ENCODE data around the gene RHBDF1. TPM values are rescaled to one million over a fixed set of nuclear protein-coding genes. Genes with fewer than 3 reads are reported as not detected.

The RHBDF1 gene
- total RNA-seq, 3 donors from 2014 or later (not counting 1 experiment from before 2014, with no cell fraction given) = 0.26 to 1.1 (median 0.78) TPM

DNA sequence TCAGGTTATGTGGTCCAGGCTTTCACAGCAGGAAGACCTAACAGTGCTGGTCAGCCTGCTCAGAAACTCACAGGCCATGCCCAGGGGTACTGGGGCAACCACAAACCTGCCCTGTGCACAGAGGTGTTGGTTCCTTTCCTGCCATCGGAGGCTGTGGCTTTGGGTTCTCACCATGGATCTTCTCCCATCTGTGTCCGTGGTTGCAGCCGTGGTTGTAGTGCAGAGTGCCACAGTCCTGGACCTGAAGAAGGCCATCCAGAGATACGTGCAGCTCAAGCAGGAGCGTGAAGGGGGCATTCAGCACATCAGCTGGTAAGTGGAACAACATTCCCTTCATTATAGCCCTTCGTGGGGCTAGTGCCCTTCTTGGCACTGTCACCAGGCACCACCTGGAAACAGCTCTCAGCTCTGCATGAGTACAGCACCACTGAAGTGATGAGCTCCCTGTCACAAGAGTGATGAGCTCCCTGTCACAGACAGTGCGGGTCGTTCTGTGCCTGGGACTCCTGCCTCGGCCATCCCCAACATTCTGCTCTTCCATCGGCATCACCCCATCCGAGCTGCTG lies 16.8 kb downstream of the RHBDF1 start:
- Mint-ChIP-seq H3K4me1 (peaks cover 17 to 27% of the 10 kb centered on the region in 2 donors), H3K9me3 (no peaks in the 10 kb centered on the region), H3K4me3 (peak overlapping the region; percentile 60), H3K27ac (no peak overlapping the region), H3K36me3 (no peaks in the 10 kb centered on the region), H3K27me3 (ENCODE audit: low read depth in 2 of 2) (no peaks in the 10 kb centered on the region)
- 78% methylated on average over 11 of the region's 11 CpGs for WGBS (ENCODE audit: insufficient coverage)
- Histone ChIP-seq H3K36me3 (ENCODE audit: control insufficient read depth, insufficient read depth, low read length) (peaks cover 13% of the 10 kb centered on the region), H3K9me3 (ENCODE audit: control insufficient read depth, insufficient read depth, low read length) (no peaks in the 10 kb centered on the region), H3K27ac (ENCODE audit: low read length) (no peak overlapping the region), H3K4me1 (ENCODE audit: control insufficient read depth, insufficient read depth, low read length) (peaks cover 18% of the 10 kb centered on the region), H3K27me3 (ENCODE audit: control insufficient read depth, insufficient read depth, low read length) (no peaks in the 10 kb centered on the region), H3K4me3 (ENCODE audit: low read length) (no peak overlapping the region)
- TF ChIP-seq, protein P1, sequence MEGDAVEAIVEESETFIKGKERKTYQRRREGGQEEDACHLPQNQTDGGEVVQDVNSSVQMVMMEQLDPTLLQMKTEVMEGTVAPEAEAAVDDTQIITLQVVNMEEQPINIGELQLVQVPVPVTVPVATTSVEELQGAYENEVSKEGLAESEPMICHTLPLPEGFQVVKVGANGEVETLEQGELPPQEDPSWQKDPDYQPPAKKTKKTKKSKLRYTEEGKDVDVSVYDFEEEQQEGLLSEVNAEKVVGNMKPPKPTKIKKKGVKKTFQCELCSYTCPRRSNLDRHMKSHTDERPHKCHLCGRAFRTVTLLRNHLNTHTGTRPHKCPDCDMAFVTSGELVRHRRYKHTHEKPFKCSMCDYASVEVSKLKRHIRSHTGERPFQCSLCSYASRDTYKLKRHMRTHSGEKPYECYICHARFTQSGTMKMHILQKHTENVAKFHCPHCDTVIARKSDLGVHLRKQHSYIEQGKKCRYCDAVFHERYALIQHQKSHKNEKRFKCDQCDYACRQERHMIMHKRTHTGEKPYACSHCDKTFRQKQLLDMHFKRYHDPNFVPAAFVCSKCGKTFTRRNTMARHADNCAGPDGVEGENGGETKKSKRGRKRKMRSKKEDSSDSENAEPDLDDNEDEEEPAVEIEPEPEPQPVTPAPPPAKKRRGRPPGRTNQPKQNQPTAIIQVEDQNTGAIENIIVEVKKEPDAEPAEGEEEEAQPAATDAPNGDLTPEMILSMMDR (IDR thresholded peaks at IDR 0.05) = no peak
- intact Hi-C loops (cut with micrococcal nuclease) = no loop called here
- no peak for ATAC-seq
- DNase-seq = no peak

DNA sequence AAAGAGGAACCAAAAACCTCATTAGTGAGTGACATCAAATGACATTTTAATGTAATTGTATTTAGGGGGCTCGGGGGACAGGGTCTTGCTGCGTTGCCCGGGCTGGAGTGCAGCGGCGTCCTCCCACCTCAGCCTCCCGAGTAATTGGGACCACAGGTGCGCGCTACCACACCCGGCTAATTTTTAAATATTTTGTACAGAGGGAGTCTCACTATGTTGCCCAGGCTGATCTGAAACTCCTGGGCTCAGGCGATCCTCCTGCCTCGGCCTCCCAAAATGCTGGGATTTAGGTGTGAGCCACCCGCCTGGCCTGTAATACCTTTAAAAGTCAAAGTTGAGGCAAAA lies 18.2 kb downstream of the RHBDF1 start:
- Histone ChIP-seq H3K36me3 (ENCODE audit: control insufficient read depth, insufficient read depth, low read length) (peaks cover 14% of the 10 kb centered on the region), H3K27me3 (ENCODE audit: control insufficient read depth, insufficient read depth, low read length) (no peaks in the 10 kb centered on the region), H3K4me3 (ENCODE audit: low read length) (peak overlapping the region; percentile 52), H3K4me1 (ENCODE audit: control insufficient read depth, insufficient read depth, low read length) (peaks cover 18% of the 10 kb centered on the region), H3K9me3 (ENCODE audit: control insufficient read depth, insufficient read depth, low read length) (no peaks in the 10 kb centered on the region), H3K27ac (ENCODE audit: low read length) (no peak overlapping the region)
- no peaks in the 10 kb centered on the region for H3K9me3 Mint-ChIP-seq
- 38% methylated on average over 12 of the region's 12 CpGs for WGBS (ENCODE audit: insufficient coverage)
- DNase-seq (no peak), ATAC-seq (no peak)
- H3K27ac Mint-ChIP-seq = peak overlapping the region; percentile 92 to 94
- intact Hi-C loops (cut with micrococcal nuclease) = no loop called here
- H3K4me3 Mint-ChIP-seq = peak overlapping the region; percentile 99
- H3K36me3 Mint-ChIP-seq = no peaks in the 10 kb centered on the region
- H3K4me1 Mint-ChIP-seq = peaks cover 18 to 34% of the 10 kb centered on the region in 2 donors
- TF ChIP-seq, protein P1 (IDR thresholded peaks at IDR 0.05) = no peak
- H3K27me3 Mint-ChIP-seq (ENCODE audit: low read depth in 2 of 2) = no peaks in the 10 kb centered on the region

DNA sequence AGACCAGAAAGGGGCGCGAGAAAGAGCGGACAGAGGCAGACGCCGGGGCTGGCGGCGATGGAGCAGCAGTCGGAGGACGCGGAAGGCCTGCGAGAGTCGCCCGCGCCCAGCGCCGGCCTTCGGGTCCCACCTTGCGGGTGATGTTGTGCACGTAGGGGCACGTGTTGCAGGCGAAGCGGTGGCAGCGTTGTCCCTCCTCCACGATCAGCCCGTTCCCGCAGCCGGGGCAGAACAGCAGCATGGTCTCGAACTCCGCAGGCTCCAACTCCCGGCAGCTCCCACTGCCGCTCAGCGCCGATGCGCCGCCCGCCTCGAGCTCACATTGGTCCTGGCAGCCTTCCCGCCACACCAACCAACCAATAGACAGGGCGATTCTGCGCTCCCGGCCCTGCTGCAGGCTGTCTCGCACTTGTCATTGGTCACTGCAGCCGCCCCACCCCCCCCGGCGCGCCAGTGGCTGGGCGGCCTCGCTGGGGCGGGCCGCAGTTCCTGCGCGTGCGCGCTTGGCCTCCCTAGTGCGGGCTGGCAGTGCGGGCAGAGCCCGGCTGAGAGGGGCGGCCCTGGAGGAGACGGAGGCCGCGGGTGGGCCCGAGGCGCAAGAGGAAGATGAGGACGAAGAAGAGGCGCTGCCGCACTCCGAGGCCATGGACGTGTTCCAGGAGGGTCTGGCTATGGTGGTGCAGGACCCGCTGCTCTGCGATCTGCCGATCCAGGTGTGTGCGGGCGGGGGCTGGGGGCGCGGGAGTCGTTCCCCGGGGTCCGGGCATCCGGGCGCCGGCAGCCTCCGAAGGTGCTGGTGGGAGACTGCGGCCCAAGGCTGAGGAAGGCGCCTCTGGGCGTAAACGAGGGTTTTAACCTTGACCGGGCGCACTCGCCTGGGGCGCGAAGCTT lies 18.8 kb downstream of the RHBDF1 start, which contains the start of the genes POLR3K and SNRNP25:
POLR3K (minus strand) TSS at position 263 of the 891 bp plus-strand sequence; CDS start at position 241, 22 bp downstream.
SNRNP25 (plus strand) TSS at position 483 of the 891 bp plus-strand sequence; CDS start at position 672, 189 bp downstream.
- peak within 1 kb of the TSS; percentile 92 to 94 for H3K27ac Mint-ChIP-seq
- no peaks in the 10 kb centered on the region for H3K27me3 ChIP-seq (ENCODE audit: control insufficient read depth, insufficient read depth, low read length)
- peak within 1 kb of the TSS; percentile 99 for H3K4me3 Mint-ChIP-seq
- H3K4me1 Mint-ChIP-seq = peaks cover 18 to 34% of the 10 kb centered on the region in 2 donors
- H3K4me3 ChIP-seq (ENCODE audit: low read length) = peak within 1 kb of the TSS; percentile 88
- H3K4me1 ChIP-seq (ENCODE audit: control insufficient read depth, insufficient read depth, low read length) = peaks cover 18% of the 10 kb centered on the region
- DNase-seq (peak; percentile 95 to 97), ATAC-seq (peak; percentile 95 to 99 (median 97))
- peak within 1 kb of the TSS; percentile 50 for H3K27ac ChIP-seq (ENCODE audit: low read length)
- WGBS (ENCODE audit: insufficient coverage) = under 1% methylated on average over 91 of the region's 91 CpGs
- H3K9me3 Mint-ChIP-seq = no peaks in the 10 kb centered on the region
- no peaks in the 10 kb centered on the region for H3K27me3 Mint-ChIP-seq (ENCODE audit: low read depth in 2 of 2)
- intact Hi-C loops (cut with micrococcal nuclease) = no loop called here
- TF ChIP-seq, protein P1 (IDR thresholded peaks at IDR 0.05) = no peak
- H3K36me3 ChIP-seq (ENCODE audit: control insufficient read depth, insufficient read depth, low read length) = peaks cover 14% of the 10 kb centered on the region
- H3K36me3 Mint-ChIP-seq = no peaks in the 10 kb centered on the region
- H3K9me3 ChIP-seq (ENCODE audit: control insufficient read depth, insufficient read depth, low read length) = no peaks in the 10 kb centered on the region
